Measurements from ENCODE around the gene CHERP.

- TF ChIP-seq CTCF (IDR thresholded peaks at IDR 0.05; ENCODE audit: control extremely low read depth in 1 of 3, insufficient read depth in 1 of 3, low read depth in 1 of 3, low read length in 3 of 3) (peak in 1 of 3 experiments; percentile 3; a peak in 1 of 4 replicates), RFX5 (IDR thresholded peaks at IDR 0.05; ENCODE audit: borderline replicate concordance, low read depth, low read length) (no peak), POLR2A (IDR thresholded peaks at IDR 0.05; ENCODE audit: control extremely low read depth in 1 of 2, low read depth in 2 of 2, low read length in 2 of 2) (no peak), SP1 (IDR thresholded peaks at IDR 0.05; ENCODE audit: low read depth, low read length) (no peak)
Observed at GRCh38 chr19:16476401-16476800, 65.8 kb downstream of the CHERP start.

All from H1 (cell line).